Measurements from ENCODE around the gene CEP164. TPM values are rescaled to one million over a fixed set of nuclear protein-coding genes. Genes with fewer than 3 reads are reported as not detected.
"Not testable (repeated sequence)": the region's sequence is repeated elsewhere in the genome, so short reads cannot be mapped to it uniquely, and the experiment has no call there.

Gene CEP164
- total and polyA plus RNA-seq, 4 donors, result 7.1 to 51.2 (median 35.5) TPM

GRCh38 chr11:117399100-117399840 lies 71.6 kb downstream of the CEP164 start:
- intact Hi-C loops (cut with DNase I); H3K27ac ChIP-seq (ENCODE audit: low read depth in 1 of 2, low read length in 2 of 2); H3K27me3 ChIP-seq (ENCODE audit: control insufficient read depth in 1 of 2, insufficient read depth in 2 of 2, low read length in 1 of 2); H3K9me3 ChIP-seq (ENCODE audit: control insufficient read depth, low read length); ATAC-seq (ENCODE audit: low FRiP score); H3K4me1 ChIP-seq (ENCODE audit: control insufficient read depth in 1 of 2, insufficient read depth in 2 of 2, low read length in 2 of 2); H3K4me3 ChIP-seq (ENCODE audit: low read length in 2 of 2): not testable (repeated sequence)
- DNase-seq, result peak in 1 of 2 donors; percentile 37
- WGBS, 2 donors, result 96 to 98% methylated on average over 2 of the region's 2 CpGs
- peaks cover 5 to 18% of the 10 kb centered on the region in 2 donors for H3K36me3 ChIP-seq (ENCODE audit: control insufficient read depth in 1 of 2, insufficient read depth in 2 of 2, low read length in 1 of 2)

GRCh38 chr11:117405898-117406297 lies 78.2 kb downstream of the CEP164 start:
- DNase-seq; H3K27ac ChIP-seq (ENCODE audit: low read depth in 1 of 2, low read length in 2 of 2); H3K4me3 ChIP-seq (ENCODE audit: low read length in 2 of 2); H3K9me3 ChIP-seq (ENCODE audit: control insufficient read depth, low read length); ATAC-seq (ENCODE audit: low FRiP score); H3K27me3 ChIP-seq (ENCODE audit: control insufficient read depth in 1 of 2, insufficient read depth in 2 of 2, low read length in 1 of 2); H3K36me3 ChIP-seq (ENCODE audit: control insufficient read depth in 1 of 2, insufficient read depth in 2 of 2, low read length in 1 of 2); intact Hi-C loops (cut with DNase I); H3K4me1 ChIP-seq (ENCODE audit: control insufficient read depth in 1 of 2, insufficient read depth in 2 of 2, low read length in 2 of 2): not testable (repeated sequence)
- 94 to 96% methylated on average over 2 of the region's 2 CpGs for WGBS, 2 donors

GRCh38 chr11:117407016-117407415 lies 79.4 kb downstream of the CEP164 start:
- no peak overlapping the region for H3K4me3 ChIP-seq (ENCODE audit: low read length in 2 of 2)
- 96 to 98% methylated on average over 6 of the region's 6 CpGs for WGBS, 2 donors

GRCh38 chr11:117408356-117408755 lies 80.7 kb downstream of the CEP164 start:
- no peak overlapping the region for H3K4me3 ChIP-seq (ENCODE audit: low read length in 2 of 2)
- 96 to 97% methylated on average over 3 of the region's 3 CpGs for WGBS, 2 donors
- no peaks in the 10 kb centered on the region for H3K4me1 ChIP-seq (ENCODE audit: control insufficient read depth in 1 of 2, insufficient read depth in 2 of 2, low read length in 2 of 2)
- H3K9me3 ChIP-seq (ENCODE audit: control insufficient read depth, low read length), result peaks cover 1% of the 10 kb centered on the region
- ATAC-seq (ENCODE audit: low FRiP score), result no peak
- no peak overlapping the region for H3K27ac ChIP-seq (ENCODE audit: low read depth in 1 of 2, low read length in 2 of 2)
- peak in 1 of 2 donors; percentile 52 for DNase-seq
- intact Hi-C loops (cut with DNase I), result no loop called here
- H3K27me3 ChIP-seq (ENCODE audit: control insufficient read depth in 1 of 2, insufficient read depth in 2 of 2, low read length in 1 of 2), result no peaks in the 10 kb centered on the region
- peaks cover 0 to 4% of the 10 kb centered on the region in 2 donors for H3K36me3 ChIP-seq (ENCODE audit: control insufficient read depth in 1 of 2, insufficient read depth in 2 of 2, low read length in 1 of 2)

More at GRCh38 chr11:117407016-117407415, 79.4 kb downstream of the CEP164 start:
- no peaks in the 10 kb centered on the region for H3K27me3 ChIP-seq (ENCODE audit: control insufficient read depth in 1 of 2, insufficient read depth in 2 of 2, low read length in 1 of 2)
- H3K27ac ChIP-seq (ENCODE audit: low read depth in 1 of 2, low read length in 2 of 2), result no peak overlapping the region
- peaks cover 1% of the 10 kb centered on the region for H3K9me3 ChIP-seq (ENCODE audit: control insufficient read depth, low read length)
- no peak for DNase-seq
- H3K4me1 ChIP-seq (ENCODE audit: control insufficient read depth in 1 of 2, insufficient read depth in 2 of 2, low read length in 2 of 2), result no peaks in the 10 kb centered on the region
- no peak for ATAC-seq (ENCODE audit: low FRiP score)
- H3K36me3 ChIP-seq (ENCODE audit: control insufficient read depth in 1 of 2, insufficient read depth in 2 of 2, low read length in 1 of 2), result peaks cover 1 to 2% of the 10 kb centered on the region in 2 donors
- intact Hi-C loops (cut with DNase I), result no loop called here

- Histone ChIP-seq H3K9me3 (ENCODE audit: control insufficient read depth, low read length) (peaks cover 1% of the 10 kb centered on the region), H3K36me3 (ENCODE audit: control insufficient read depth in 1 of 2, insufficient read depth in 2 of 2, low read length in 1 of 2) (peaks cover 0 to 4% of the 10 kb centered on the region in 2 donors), H3K4me3 (ENCODE audit: low read length in 2 of 2) (no peak overlapping the region), H3K27ac (ENCODE audit: low read depth in 1 of 2, low read length in 2 of 2) (no peak overlapping the region), H3K27me3 (ENCODE audit: control insufficient read depth in 1 of 2, insufficient read depth in 2 of 2, low read length in 1 of 2) (no peaks in the 10 kb centered on the region), H3K4me1 (ENCODE audit: control insufficient read depth in 1 of 2, insufficient read depth in 2 of 2, low read length in 2 of 2) (no peaks in the 10 kb centered on the region)
- intact Hi-C loops (cut with DNase I), result no loop called here
- peak; percentile 16 for ATAC-seq (ENCODE audit: low FRiP score)
- WGBS, 2 donors, result 94 to 98% methylated on average over 12 of the region's 12 CpGs
- peak in 1 of 2 donors; percentile 68 for DNase-seq
Observed at GRCh38 chr11:117409511-117409910, 81.9 kb downstream of the CEP164 start.

- Histone ChIP-seq H3K4me1 (ENCODE audit: control insufficient read depth in 1 of 2, insufficient read depth in 2 of 2, low read length in 2 of 2) (no peaks in the 10 kb centered on the region), H3K27me3 (ENCODE audit: control insufficient read depth in 1 of 2, insufficient read depth in 2 of 2, low read length in 1 of 2) (no peaks in the 10 kb centered on the region), H3K4me3 (ENCODE audit: low read length in 2 of 2) (no peak overlapping the region), H3K9me3 (ENCODE audit: control insufficient read depth, low read length) (peaks cover 1% of the 10 kb centered on the region), H3K27ac (ENCODE audit: low read depth in 1 of 2, low read length in 2 of 2) (no peak overlapping the region), H3K36me3 (ENCODE audit: control insufficient read depth in 1 of 2, insufficient read depth in 2 of 2, low read length in 1 of 2) (peaks cover 0 to 4% of the 10 kb centered on the region in 2 donors)
- intact Hi-C loops (cut with DNase I), result no loop called here
- 94 to 96% methylated on average over 1 of the region's 1 CpG for WGBS, 2 donors
- DNase-seq (no peak), ATAC-seq (ENCODE audit: low FRiP score) (no peak)
Observed at GRCh38 chr11:117410238-117410637, 82.6 kb downstream of the CEP164 start.

- Histone ChIP-seq H3K36me3 (ENCODE audit: control insufficient read depth in 1 of 2, insufficient read depth in 2 of 2, low read length in 1 of 2) (peaks cover 0 to 3% of the 10 kb centered on the region in 2 donors), H3K27ac (ENCODE audit: low read depth in 1 of 2, low read length in 2 of 2) (no peak overlapping the region), H3K9me3 (ENCODE audit: control insufficient read depth, low read length) (no peaks in the 10 kb centered on the region), H3K4me1 (ENCODE audit: control insufficient read depth in 1 of 2, insufficient read depth in 2 of 2, low read length in 2 of 2) (no peaks in the 10 kb centered on the region), H3K27me3 (ENCODE audit: control insufficient read depth in 1 of 2, insufficient read depth in 2 of 2, low read length in 1 of 2) (no peaks in the 10 kb centered on the region), H3K4me3 (ENCODE audit: low read length in 2 of 2) (no peak overlapping the region)
- ATAC-seq (ENCODE audit: low FRiP score) (peak; percentile 23), DNase-seq (peak in 1 of 2 donors; percentile 67)
- 77 to 80% methylated on average over 14 of the region's 14 CpGs for whole genome bisulfite sequencing, 2 donors
- intact Hi-C loops (cut with DNase I), result no loop called here
Observed at GRCh38 chr11:117410861-117411710, 83.4 kb downstream of the CEP164 start.

GRCh38 chr11:117411736-117412135 lies 84.1 kb downstream of the CEP164 start:
- DNase-seq (peak in 1 of 2 donors; percentile 45), ATAC-seq (ENCODE audit: low FRiP score) (no peak)
- Histone ChIP-seq H3K27ac (ENCODE audit: low read depth in 1 of 2, low read length in 2 of 2) (no peak overlapping the region), H3K4me3 (ENCODE audit: low read length in 2 of 2) (no peak overlapping the region), H3K36me3 (ENCODE audit: control insufficient read depth in 1 of 2, insufficient read depth in 2 of 2, low read length in 1 of 2) (peaks cover 0 to 2% of the 10 kb centered on the region in 2 donors), H3K27me3 (ENCODE audit: control insufficient read depth in 1 of 2, insufficient read depth in 2 of 2, low read length in 1 of 2) (no peaks in the 10 kb centered on the region), H3K9me3 (ENCODE audit: control insufficient read depth, low read length) (no peaks in the 10 kb centered on the region), H3K4me1 (ENCODE audit: control insufficient read depth in 1 of 2, insufficient read depth in 2 of 2, low read length in 2 of 2) (no peaks in the 10 kb centered on the region)
- 79 to 88% methylated on average over 10 of the region's 10 CpGs for WGBS, 2 donors
- intact Hi-C loops (cut with DNase I), result no loop called here

All from aorta (tissue), 5 donors.